Choroid plexus epithelial cell (primary cell): Measurements from ENCODE around the gene ELMO1.
A peak's percentile ranks its signal among the peaks of the same experiment; 100 is the strongest.

ENCODE experiments used
- DNase-seq: peaks from one replicate; pipeline ENCODE4 v3.0.0-alpha.2; 2010; ENCODE audit warnings: low read depth
- H3K4me3 ChIP-seq: 2 replicates; pipeline ENCODE4 v1.5.1; 2011; ENCODE audit warnings: low read depth, mild to moderate bottlenecking, control low read depth, low read length, moderate library complexity
- CTCF ChIP-seq: conservative IDR thresholded peaks from 2 replicates; pipeline ENCODE4 v1.5.1; 2011; ENCODE audit warnings: low read depth, mild to moderate bottlenecking, control low read depth, inconsistent platforms, low read length, moderate library complexity

ELMO1 gene

GRCh38 chr7:37201003-37201875 is 247.4 kb downstream of the ELMO1 start:
- peak; percentile 94 for TF ChIP-seq CTCF
- H3K4me3 ChIP-seq = no peak overlapping the region
- peak; percentile 92 for DNase-seq

- peak; percentile 86 for DNase-seq
- TF ChIP-seq CTCF = peak; percentile 94
- H3K4me3 ChIP-seq = no peak overlapping the region
Measured at GRCh38 chr7:37198906-37199485, 249.7 kb downstream of the ELMO1 start.

GRCh38 chr7:37198041-37198905 is 250.4 kb downstream of the ELMO1 start:
- no peak for DNase-seq
- H3K4me3 ChIP-seq = no peak overlapping the region
- TF ChIP-seq CTCF = no peak

- TF ChIP-seq CTCF = no peak
- no peak overlapping the region for H3K4me3 ChIP-seq
- no peak for DNase-seq
Measured at GRCh38 chr7:37197108-37197507, 251.6 kb downstream of the ELMO1 start.

GRCh38 chr7:37196676-37197075 is 252.0 kb downstream of the ELMO1 start:
- TF ChIP-seq CTCF = no peak
- H3K4me3 ChIP-seq = no peak overlapping the region
- DNase-seq = no peak

GRCh38 chr7:37195388-37195787 is 253.3 kb downstream of the ELMO1 start:
- no peak for DNase-seq
- no peak overlapping the region for H3K4me3 ChIP-seq
- TF ChIP-seq CTCF = no peak
